ENCODE measurements around the gene RPS6KA2.

RPS6KA2 gene

DNA sequence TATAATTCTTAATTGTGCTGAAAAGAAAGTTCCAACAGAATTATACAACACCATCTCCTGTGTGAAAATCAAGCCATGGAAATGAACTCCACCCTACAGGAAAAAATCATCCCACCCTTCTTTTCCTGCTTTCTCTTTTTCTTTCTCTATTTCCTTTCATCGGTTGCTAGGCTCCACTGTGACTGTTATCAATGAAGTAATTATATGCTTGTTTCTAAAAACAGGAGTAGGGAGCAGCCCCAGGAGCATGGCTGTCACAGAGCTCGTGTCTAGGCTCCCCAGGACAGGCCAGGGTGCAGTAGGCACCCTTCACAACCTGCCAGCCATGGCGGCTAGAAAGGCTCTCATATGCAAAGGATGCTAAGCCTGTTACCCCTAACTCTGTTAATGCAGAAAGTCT lies 257.3 kb downstream of the RPS6KA2 start:
- TF ChIP-seq SPI1 (IDR thresholded peaks at IDR 0.05; ENCODE audit: borderline replicate concordance, low read depth) = no peak
- TF ChIP-seq, protein P1, sequence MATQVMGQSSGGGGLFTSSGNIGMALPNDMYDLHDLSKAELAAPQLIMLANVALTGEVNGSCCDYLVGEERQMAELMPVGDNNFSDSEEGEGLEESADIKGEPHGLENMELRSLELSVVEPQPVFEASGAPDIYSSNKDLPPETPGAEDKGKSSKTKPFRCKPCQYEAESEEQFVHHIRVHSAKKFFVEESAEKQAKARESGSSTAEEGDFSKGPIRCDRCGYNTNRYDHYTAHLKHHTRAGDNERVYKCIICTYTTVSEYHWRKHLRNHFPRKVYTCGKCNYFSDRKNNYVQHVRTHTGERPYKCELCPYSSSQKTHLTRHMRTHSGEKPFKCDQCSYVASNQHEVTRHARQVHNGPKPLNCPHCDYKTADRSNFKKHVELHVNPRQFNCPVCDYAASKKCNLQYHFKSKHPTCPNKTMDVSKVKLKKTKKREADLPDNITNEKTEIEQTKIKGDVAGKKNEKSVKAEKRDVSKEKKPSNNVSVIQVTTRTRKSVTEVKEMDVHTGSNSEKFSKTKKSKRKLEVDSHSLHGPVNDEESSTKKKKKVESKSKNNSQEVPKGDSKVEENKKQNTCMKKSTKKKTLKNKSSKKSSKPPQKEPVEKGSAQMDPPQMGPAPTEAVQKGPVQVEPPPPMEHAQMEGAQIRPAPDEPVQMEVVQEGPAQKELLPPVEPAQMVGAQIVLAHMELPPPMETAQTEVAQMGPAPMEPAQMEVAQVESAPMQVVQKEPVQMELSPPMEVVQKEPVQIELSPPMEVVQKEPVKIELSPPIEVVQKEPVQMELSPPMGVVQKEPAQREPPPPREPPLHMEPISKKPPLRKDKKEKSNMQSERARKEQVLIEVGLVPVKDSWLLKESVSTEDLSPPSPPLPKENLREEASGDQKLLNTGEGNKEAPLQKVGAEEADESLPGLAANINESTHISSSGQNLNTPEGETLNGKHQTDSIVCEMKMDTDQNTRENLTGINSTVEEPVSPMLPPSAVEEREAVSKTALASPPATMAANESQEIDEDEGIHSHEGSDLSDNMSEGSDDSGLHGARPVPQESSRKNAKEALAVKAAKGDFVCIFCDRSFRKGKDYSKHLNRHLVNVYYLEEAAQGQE (IDR thresholded peaks at IDR 0.05; ENCODE audit: insufficient replicate concordance, low read depth) = no peak
- TF ChIP-seq, protein P2, sequence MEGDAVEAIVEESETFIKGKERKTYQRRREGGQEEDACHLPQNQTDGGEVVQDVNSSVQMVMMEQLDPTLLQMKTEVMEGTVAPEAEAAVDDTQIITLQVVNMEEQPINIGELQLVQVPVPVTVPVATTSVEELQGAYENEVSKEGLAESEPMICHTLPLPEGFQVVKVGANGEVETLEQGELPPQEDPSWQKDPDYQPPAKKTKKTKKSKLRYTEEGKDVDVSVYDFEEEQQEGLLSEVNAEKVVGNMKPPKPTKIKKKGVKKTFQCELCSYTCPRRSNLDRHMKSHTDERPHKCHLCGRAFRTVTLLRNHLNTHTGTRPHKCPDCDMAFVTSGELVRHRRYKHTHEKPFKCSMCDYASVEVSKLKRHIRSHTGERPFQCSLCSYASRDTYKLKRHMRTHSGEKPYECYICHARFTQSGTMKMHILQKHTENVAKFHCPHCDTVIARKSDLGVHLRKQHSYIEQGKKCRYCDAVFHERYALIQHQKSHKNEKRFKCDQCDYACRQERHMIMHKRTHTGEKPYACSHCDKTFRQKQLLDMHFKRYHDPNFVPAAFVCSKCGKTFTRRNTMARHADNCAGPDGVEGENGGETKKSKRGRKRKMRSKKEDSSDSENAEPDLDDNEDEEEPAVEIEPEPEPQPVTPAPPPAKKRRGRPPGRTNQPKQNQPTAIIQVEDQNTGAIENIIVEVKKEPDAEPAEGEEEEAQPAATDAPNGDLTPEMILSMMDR (IDR thresholded peaks at IDR 0.05; ENCODE audit: insufficient read depth, low read length) = no peak
- no peak for TF ChIP-seq POLR2AphosphoS5 (IDR thresholded peaks at IDR 0.05; ENCODE audit: low read depth)
- no peak for TF ChIP-seq GABPA (IDR thresholded peaks at IDR 0.05; ENCODE audit: low read depth)
- no peak for DNase-seq (ENCODE audit: low read depth in 1 of 2, low spot score in 1 of 2)
- Histone ChIP-seq H3K27ac (replicated peaks) (no peak overlapping the region), H3K27me3 (ENCODE audit: insufficient read depth, poor library complexity, severe bottlenecking) (no peaks in the 10 kb centered on the region), H3K4me3 (replicated peaks; ENCODE audit: insufficient read depth, low read length) (no peak overlapping the region)

DNA sequence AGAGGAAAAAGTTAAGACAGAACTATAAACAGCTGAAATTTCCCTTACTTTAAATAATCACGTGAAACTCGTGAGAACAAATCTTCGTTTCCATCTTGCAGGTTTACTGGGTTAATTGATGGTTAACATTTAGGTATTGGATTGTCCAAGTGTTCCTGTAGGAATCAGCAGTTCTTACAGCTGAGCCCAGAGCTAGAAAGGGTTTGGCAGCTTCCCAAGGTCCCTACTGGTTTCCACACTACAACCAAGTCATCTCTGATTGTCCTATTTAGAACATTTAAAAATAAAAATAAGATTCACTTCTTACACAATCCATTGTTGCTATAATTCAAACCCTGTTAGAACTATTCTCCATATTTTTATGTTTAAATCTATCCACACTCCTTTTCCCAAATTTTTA lies 260.1 kb downstream of the RPS6KA2 start:
- Histone ChIP-seq H3K4me3 (replicated peaks; ENCODE audit: insufficient read depth, low read length) (no peak overlapping the region), H3K27ac (replicated peaks) (no peak overlapping the region), H3K27me3 (ENCODE audit: insufficient read depth, poor library complexity, severe bottlenecking) (no peaks in the 10 kb centered on the region)
- no peak for DNase-seq (ENCODE audit: low read depth in 1 of 2, low spot score in 1 of 2)
- no peak for TF ChIP-seq GABPA (IDR thresholded peaks at IDR 0.05; ENCODE audit: low read depth)
- no peak for TF ChIP-seq SPI1 (IDR thresholded peaks at IDR 0.05; ENCODE audit: borderline replicate concordance, low read depth)
- TF ChIP-seq, protein P1 (IDR thresholded peaks at IDR 0.05; ENCODE audit: insufficient replicate concordance, low read depth) = no peak
- TF ChIP-seq, protein P2 (IDR thresholded peaks at IDR 0.05; ENCODE audit: insufficient read depth, low read length) = no peak
- TF ChIP-seq POLR2AphosphoS5 (IDR thresholded peaks at IDR 0.05; ENCODE audit: low read depth) = no peak

DNA sequence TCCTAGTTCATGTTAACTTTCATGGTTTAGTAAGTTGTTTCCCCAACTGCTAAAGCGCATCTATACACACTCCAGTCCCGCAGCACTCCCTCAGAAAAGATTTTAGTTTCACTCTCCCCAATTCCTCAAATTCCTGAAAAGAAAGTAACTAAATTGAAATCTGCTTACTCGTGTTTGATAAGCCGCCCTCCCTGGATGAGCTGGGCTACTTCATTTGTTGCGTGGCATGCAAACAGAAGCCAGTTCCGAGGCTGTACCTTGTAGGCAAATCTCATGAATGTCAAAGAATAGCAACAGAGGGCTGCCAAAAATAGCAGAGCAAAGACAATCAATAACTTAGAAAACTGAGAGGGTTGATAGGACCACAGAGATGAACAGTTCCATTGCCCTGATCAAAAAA lies 261.2 kb downstream of the RPS6KA2 start:
- no peak for TF ChIP-seq SPI1 (IDR thresholded peaks at IDR 0.05; ENCODE audit: borderline replicate concordance, low read depth)
- no peak for DNase-seq (ENCODE audit: low read depth in 1 of 2, low spot score in 1 of 2)
- no peak overlapping the region for H3K27ac ChIP-seq (replicated peaks)
- no peaks in the 10 kb centered on the region for H3K27me3 ChIP-seq (ENCODE audit: insufficient read depth, poor library complexity, severe bottlenecking)
- H3K4me3 ChIP-seq (replicated peaks; ENCODE audit: insufficient read depth, low read length) = no peak overlapping the region

DNA sequence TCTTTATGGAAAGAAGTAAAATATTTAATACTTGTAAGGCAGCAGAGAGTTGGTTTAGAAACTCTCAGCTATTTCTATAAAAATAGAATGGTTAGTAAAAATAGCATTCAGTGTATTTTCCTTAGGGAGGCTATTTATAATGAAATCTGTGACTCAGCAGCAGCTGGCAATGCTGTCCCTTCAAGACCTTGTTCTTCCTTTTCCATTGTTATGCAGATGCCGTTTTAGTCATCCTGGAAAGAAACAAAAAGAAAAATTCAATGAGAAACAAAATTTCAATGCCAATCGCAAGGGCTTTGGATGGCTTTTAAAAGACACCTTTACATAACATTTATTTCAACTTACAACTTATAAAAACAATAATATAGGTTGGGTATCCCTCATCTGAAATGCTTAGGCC lies 261.8 kb downstream of the RPS6KA2 start:
- Histone ChIP-seq H3K4me3 (replicated peaks; ENCODE audit: insufficient read depth, low read length) (no peak overlapping the region), H3K27ac (replicated peaks) (no peak overlapping the region), H3K27me3 (ENCODE audit: insufficient read depth, poor library complexity, severe bottlenecking) (no peaks in the 10 kb centered on the region)
- TF ChIP-seq SPI1 (IDR thresholded peaks at IDR 0.05; ENCODE audit: borderline replicate concordance, low read depth) (no peak), POLR2AphosphoS5 (IDR thresholded peaks at IDR 0.05; ENCODE audit: low read depth) (no peak), GABPA (IDR thresholded peaks at IDR 0.05; ENCODE audit: low read depth) (no peak)
- TF ChIP-seq, protein P1 (IDR thresholded peaks at IDR 0.05; ENCODE audit: insufficient replicate concordance, low read depth) = no peak
- TF ChIP-seq, protein P2 (IDR thresholded peaks at IDR 0.05; ENCODE audit: insufficient read depth, low read length) = no peak
- DNase-seq (ENCODE audit: low read depth in 1 of 2, low spot score in 1 of 2) = no peak

Measured in HL-60 (cell line).